ENCODE data around the gene CTSO. TPM values are rescaled to one million over a fixed set of nuclear protein-coding genes. Genes with fewer than 3 reads are reported as not detected.

CTSO gene
- total and polyA plus RNA-seq, 2 donors (not counting 3 experiments of a cell fraction or from before 2014, with no cell fraction given) = 7.9 to 8.5 TPM

DNA sequence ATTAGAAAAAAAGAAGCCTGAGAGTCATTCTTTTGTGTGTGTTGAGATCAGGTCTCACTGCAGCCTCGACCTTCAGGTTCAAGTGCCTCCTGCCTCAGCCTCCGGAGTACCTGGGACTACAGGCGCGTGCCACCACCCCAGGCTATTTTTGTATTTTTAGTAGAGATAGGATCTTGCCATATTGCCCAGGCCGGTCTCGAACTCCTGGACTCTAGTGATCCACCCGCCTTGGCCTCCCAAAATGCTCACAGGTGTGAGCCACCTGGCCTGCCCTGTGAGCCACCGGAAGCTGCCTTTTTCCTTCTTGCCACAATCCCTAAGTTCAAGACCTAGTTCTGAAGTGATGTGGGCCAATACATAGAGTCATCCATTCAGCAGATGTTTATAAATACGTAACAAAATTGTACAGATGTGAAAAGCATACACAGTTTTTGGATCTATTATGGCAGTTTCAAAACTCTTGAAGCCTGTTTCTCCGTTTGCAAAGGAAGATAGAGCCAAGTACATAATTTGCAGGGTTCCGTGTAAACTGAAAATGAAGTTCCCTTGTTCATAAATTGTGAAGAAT lies 536 bp upstream of the CTSO start:
- Histone ChIP-seq H3K36me3 (ENCODE audit: control insufficient read depth in 2 of 2, extremely low read depth in 1 of 2, insufficient read depth in 2 of 2, low read length in 2 of 2) (no peaks in the 10 kb centered on the region), H3K4me2 (ENCODE audit: insufficient read depth, low read length) (peak overlapping the region; percentile 51), H3K4me1 (ENCODE audit: control insufficient read depth, extremely low read depth, insufficient read depth, low read length) (peaks cover 6% of the 10 kb centered on the region), H2AFZ (ENCODE audit: low read depth, low read length) (peak overlapping the region; percentile 99), H3K9me3 (replicated peaks; ENCODE audit: control insufficient read depth, insufficient read depth, low read length) (no peaks in the 10 kb centered on the region), H3K4me3 (replicated peaks in 1 of 3; ENCODE audit: insufficient read depth in 1 of 3, low read depth in 1 of 3, low read length in 3 of 3) (peak overlapping the region in 2 of 3 experiments; percentile 54 to 86), H4K20me1 (replicated peaks; ENCODE audit: control insufficient read depth, extremely low read depth, insufficient read depth, low read length) (no peaks in the 10 kb centered on the region), H3K9ac (replicated peaks; ENCODE audit: extremely low read depth, insufficient read depth, low read length) (peak overlapping the region; percentile 97), H3K9me1 (replicated peaks; ENCODE audit: control insufficient read depth, extremely low read depth, insufficient read depth, low read length) (no peaks in the 10 kb centered on the region), H3K79me2 (ENCODE audit: control insufficient read depth, insufficient read depth, low read length) (no peaks in the 10 kb centered on the region), H3K27ac (ENCODE audit: insufficient read depth, low read depth, low read length) (peak overlapping the region; percentile 92), H3K27me3 (ENCODE audit: control insufficient read depth in 2 of 2, insufficient read depth in 2 of 2, low read length in 2 of 2) (no peaks in the 10 kb centered on the region)
- intact Hi-C loops (cut with micrococcal nuclease) (loop anchor here (5.0 to 10.0 kb wide), 2 partner anchors 1018 to 1091 kb away; partner anchors contain the start of gene PDGFC), dilution Hi-C loops (cut with MboI; ENCODE audit: extremely low pct_ligation_motif_present, low sequenced_read_pairs) (no loop called here)
- CTCF ChIA-PET = interaction anchor here (1.0 to 3.0 kb wide), 20 partner anchors 10 to 1266 kb away, joined by 3 to 80 read pairs (median 6); partner anchors contain the start of gene GRIA2
- DNase-seq (ENCODE audit: low read depth, low spot score) (no peak), FAIRE-seq (peak; percentile 4)
- POLR2A ChIA-PET = no interaction called here
- TSS peak; percentile 68 for BruUV-seq (replicated peaks)
- no peak for TF ChIP-seq EZH2 (IDR thresholded peaks at IDR 0.05; ENCODE audit: borderline replicate concordance, low read depth, low read length, severe bottlenecking)

DNA sequence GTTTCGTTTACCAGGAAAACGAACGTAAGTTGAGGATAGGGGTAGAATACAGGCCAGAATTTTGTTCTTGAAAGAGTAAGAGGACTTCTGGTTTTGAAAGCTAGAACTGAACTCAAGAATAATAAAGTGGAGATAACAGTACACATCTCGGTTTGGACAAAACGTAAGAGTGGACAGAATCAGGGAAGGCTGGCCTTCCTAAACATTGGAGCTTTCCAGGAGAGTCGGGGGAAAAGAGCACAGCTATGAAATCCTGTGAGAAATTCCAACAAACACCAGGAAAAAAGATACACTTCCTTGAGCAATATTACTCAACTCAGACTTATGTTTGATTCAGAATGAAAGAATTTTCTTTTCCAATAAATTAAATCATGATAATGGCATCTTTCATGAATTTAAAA lies 1.2 kb downstream of the CTSO start:
- BruUV-seq (replicated peaks) = no TSS peak
- Histone ChIP-seq H3K9me3 (replicated peaks; ENCODE audit: control insufficient read depth, insufficient read depth, low read length) (no peaks in the 10 kb centered on the region), H3K79me2 (ENCODE audit: control insufficient read depth, insufficient read depth, low read length) (no peaks in the 10 kb centered on the region), H3K9ac (replicated peaks; ENCODE audit: extremely low read depth, insufficient read depth, low read length) (peak overlapping the region; percentile 97), H3K27ac (ENCODE audit: insufficient read depth, low read depth, low read length) (peak overlapping the region; percentile 31), H3K36me3 (ENCODE audit: control insufficient read depth in 2 of 2, extremely low read depth in 1 of 2, insufficient read depth in 2 of 2, low read length in 2 of 2) (no peaks in the 10 kb centered on the region), H4K20me1 (replicated peaks; ENCODE audit: control insufficient read depth, extremely low read depth, insufficient read depth, low read length) (no peaks in the 10 kb centered on the region), H3K4me3 (replicated peaks in 1 of 3; ENCODE audit: insufficient read depth in 1 of 3, low read depth in 1 of 3, low read length in 3 of 3) (peak overlapping the region in 1 of 3 experiments; percentile 86), H2AFZ (ENCODE audit: low read depth, low read length) (peak overlapping the region; percentile 99), H3K27me3 (ENCODE audit: control insufficient read depth in 2 of 2, insufficient read depth in 2 of 2, low read length in 2 of 2) (no peaks in the 10 kb centered on the region), H3K4me2 (ENCODE audit: insufficient read depth, low read length) (peak overlapping the region; percentile 85), H3K9me1 (replicated peaks; ENCODE audit: control insufficient read depth, extremely low read depth, insufficient read depth, low read length) (no peaks in the 10 kb centered on the region), H3K4me1 (ENCODE audit: control insufficient read depth, extremely low read depth, insufficient read depth, low read length) (peaks cover 6% of the 10 kb centered on the region)
- intact Hi-C loops (cut with micrococcal nuclease) (loop anchor here (5.0 to 10.0 kb wide), 2 partner anchors 1020 to 1092 kb away; partner anchors contain the start of gene PDGFC), dilution Hi-C loops (cut with MboI; ENCODE audit: extremely low pct_ligation_motif_present, low sequenced_read_pairs) (no loop called here)
- CTCF ChIA-PET = interaction anchor here (0.8 to 3.0 kb wide), 20 partner anchors 8 to 1145 kb away, joined by 3 to 80 read pairs (median 8); partner anchors contain the start of gene GUCY1B1
- DNase-seq (ENCODE audit: low read depth, low spot score) = peak; percentile 51
- FAIRE-seq = no peak
- TF ChIP-seq JUN (IDR thresholded peaks at IDR 0.05; ENCODE audit: borderline replicate concordance, insufficient read depth, insufficient read length, low read depth) (no peak), EZH2 (IDR thresholded peaks at IDR 0.05; ENCODE audit: borderline replicate concordance, low read depth, low read length, severe bottlenecking) (no peak), MYC (IDR thresholded peaks at IDR 0.05; ENCODE audit: low read depth, low read length) (no peak), POLR2A (IDR thresholded peaks at IDR 0.05; ENCODE audit: low read depth, low read length) (no peak)
- POLR2A ChIA-PET = no interaction called here

All from endothelial cell of umbilical vein (primary cell).